ENCODE results near the gene EVA1A. TPM values are rescaled to one million over a fixed set of nuclear protein-coding genes. Genes with fewer than 3 reads are reported as not detected.

Gene EVA1A
- total and polyA plus RNA-seq, 9 donors, result 4.7 to 12.7 (median 7.5) TPM

DNA sequence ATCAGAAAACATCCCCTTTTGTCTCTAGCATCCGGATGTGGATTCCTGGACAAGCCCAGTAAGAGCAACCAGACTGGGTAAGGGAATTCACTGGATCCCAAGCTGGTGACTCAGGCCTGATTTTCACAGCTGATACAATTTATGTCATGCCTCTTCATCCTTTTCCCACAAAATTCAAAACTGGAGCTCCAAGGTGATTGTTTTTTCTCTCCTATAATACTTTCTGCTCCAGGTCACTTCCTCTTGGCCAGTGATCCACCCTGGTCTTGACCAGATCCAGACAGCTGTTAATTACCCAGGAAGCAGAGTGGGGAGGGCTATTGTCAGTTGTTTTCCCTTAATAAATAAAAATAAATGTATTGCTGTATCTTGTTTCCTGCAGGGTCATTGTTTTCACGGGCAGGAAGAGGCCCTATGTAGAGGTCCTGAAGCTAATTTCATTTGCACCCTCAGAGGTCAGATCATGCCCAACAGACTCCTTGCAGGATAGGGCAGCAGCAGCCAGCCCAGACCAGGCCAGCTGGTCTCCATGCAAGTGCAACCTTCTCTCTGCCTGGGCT, 57.6 kb downstream of the EVA1A start:
- DNase-seq, result peak; percentile 24
- Histone ChIP-seq H3K27ac (ENCODE audit: low read length) (peak overlapping the region; percentile 56), H3K4me1 (ENCODE audit: control insufficient read depth, insufficient read depth, low read length) (peaks cover 6% of the 10 kb centered on the region), H3K9me3 (replicated peaks; ENCODE audit: control insufficient read depth, low read depth, low read length) (no peaks in the 10 kb centered on the region), H3K4me3 (ENCODE audit: low read length) (no peak overlapping the region), H3K27me3 (ENCODE audit: control insufficient read depth, insufficient read depth, low read length) (no peaks in the 10 kb centered on the region), H3K36me3 (ENCODE audit: control insufficient read depth, insufficient read depth, low read length) (no peaks in the 10 kb centered on the region)
- 42% methylated on average over 2 of the region's 2 CpGs for WGBS (ENCODE audit: insufficient coverage)

- Histone ChIP-seq H3K4me1 (ENCODE audit: control insufficient read depth, insufficient read depth, low read length) (no peaks in the 10 kb centered on the region), H3K4me3 (ENCODE audit: low read length) (no peak overlapping the region), H3K27ac (ENCODE audit: low read length) (no peak overlapping the region), H3K27me3 (ENCODE audit: control insufficient read depth, insufficient read depth, low read length) (no peaks in the 10 kb centered on the region), H3K36me3 (ENCODE audit: control insufficient read depth, insufficient read depth, low read length) (no peaks in the 10 kb centered on the region), H3K9me3 (replicated peaks; ENCODE audit: control insufficient read depth, low read depth, low read length) (no peaks in the 10 kb centered on the region)
- WGBS (ENCODE audit: insufficient coverage), result 93% methylated on average over 2 of the region's 2 CpGs
- no peak for DNase-seq
Measured at GRCh38 chr2:75500633-75501032, 60.1 kb downstream of the EVA1A start.

DNA sequence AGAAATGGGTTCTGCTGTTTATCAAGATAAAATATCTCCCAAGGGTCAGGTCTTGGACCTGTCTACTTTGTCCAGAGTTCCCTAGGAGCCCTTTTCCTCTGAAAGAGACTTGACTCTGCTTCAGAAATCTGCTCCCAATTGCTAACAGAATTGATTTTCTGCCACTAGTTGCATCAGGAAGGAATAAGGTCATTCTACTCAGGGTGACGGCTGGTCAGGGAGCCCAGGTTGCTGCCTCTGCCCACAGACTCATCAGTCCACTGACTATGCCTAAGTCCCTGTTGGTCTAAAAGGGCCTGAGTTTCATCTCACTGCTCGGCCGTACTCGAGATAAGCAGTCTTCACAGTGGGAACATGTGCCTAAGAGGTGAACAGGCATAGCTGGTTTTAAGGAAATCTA, 61.2 kb downstream of the EVA1A start:
- no peak overlapping the region for H3K4me3 ChIP-seq (ENCODE audit: low read length)
- WGBS (ENCODE audit: insufficient coverage), result 40% methylated on average over 1 of the region's 4 CpGs
- no peaks in the 10 kb centered on the region for H3K9me3 ChIP-seq (replicated peaks; ENCODE audit: control insufficient read depth, low read depth, low read length)
- H3K4me1 ChIP-seq (ENCODE audit: control insufficient read depth, insufficient read depth, low read length), result no peaks in the 10 kb centered on the region
- no peaks in the 10 kb centered on the region for H3K36me3 ChIP-seq (ENCODE audit: control insufficient read depth, insufficient read depth, low read length)
- no peaks in the 10 kb centered on the region for H3K27me3 ChIP-seq (ENCODE audit: control insufficient read depth, insufficient read depth, low read length)
- DNase-seq, result no peak
- no peak overlapping the region for H3K27ac ChIP-seq (ENCODE audit: low read length)

- Histone ChIP-seq H3K4me1 (ENCODE audit: control insufficient read depth, insufficient read depth, low read length) (no peaks in the 10 kb centered on the region), H3K27ac (ENCODE audit: low read length) (no peak overlapping the region), H3K27me3 (ENCODE audit: control insufficient read depth, insufficient read depth, low read length) (no peaks in the 10 kb centered on the region), H3K9me3 (replicated peaks; ENCODE audit: control insufficient read depth, low read depth, low read length) (no peaks in the 10 kb centered on the region), H3K36me3 (ENCODE audit: control insufficient read depth, insufficient read depth, low read length) (no peaks in the 10 kb centered on the region), H3K4me3 (ENCODE audit: low read length) (no peak overlapping the region)
- no peak for DNase-seq
Measured at GRCh38 chr2:75498907-75499306, 61.8 kb downstream of the EVA1A start.

DNA sequence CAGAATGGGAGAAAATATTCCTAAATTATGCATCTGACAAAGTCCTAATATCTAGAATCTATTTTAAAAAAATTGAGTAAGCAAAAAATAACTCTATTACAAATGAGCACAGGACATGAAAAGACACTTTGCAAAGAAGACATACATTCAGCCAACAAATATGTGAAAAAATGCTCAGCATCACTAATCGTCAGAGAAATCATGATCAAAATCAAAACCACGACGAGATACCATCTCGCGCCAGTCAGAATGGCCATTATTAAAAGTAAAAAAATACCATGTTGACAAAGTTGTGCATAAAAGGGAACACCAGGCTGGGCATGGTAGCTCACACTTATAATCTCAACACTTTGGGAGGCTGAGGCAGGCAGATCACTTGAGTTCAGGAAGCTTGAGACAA, 63.5 kb downstream of the EVA1A start:
- WGBS (ENCODE audit: insufficient coverage), result no CpG with 5 or more reads among the region's 5 CpGs
- Histone ChIP-seq H3K4me1 (ENCODE audit: control insufficient read depth, insufficient read depth, low read length) (no peaks in the 10 kb centered on the region), H3K4me3 (ENCODE audit: low read length) (no peak overlapping the region), H3K27me3 (ENCODE audit: control insufficient read depth, insufficient read depth, low read length) (no peaks in the 10 kb centered on the region), H3K27ac (ENCODE audit: low read length) (no peak overlapping the region), H3K9me3 (replicated peaks; ENCODE audit: control insufficient read depth, low read depth, low read length) (no peaks in the 10 kb centered on the region), H3K36me3 (ENCODE audit: control insufficient read depth, insufficient read depth, low read length) (no peaks in the 10 kb centered on the region)
- DNase-seq, result no peak

- Histone ChIP-seq H3K36me3 (ENCODE audit: control insufficient read depth, insufficient read depth, low read length) (no peaks in the 10 kb centered on the region), H3K4me1 (ENCODE audit: control insufficient read depth, insufficient read depth, low read length) (no peaks in the 10 kb centered on the region), H3K27me3 (ENCODE audit: control insufficient read depth, insufficient read depth, low read length) (no peaks in the 10 kb centered on the region), H3K27ac (ENCODE audit: low read length) (no peak overlapping the region), H3K4me3 (ENCODE audit: low read length) (no peak overlapping the region), H3K9me3 (replicated peaks; ENCODE audit: control insufficient read depth, low read depth, low read length) (no peaks in the 10 kb centered on the region)
- no peak for DNase-seq
- WGBS (ENCODE audit: insufficient coverage), result no CpG with 5 or more reads among the region's 2 CpGs
Measured at GRCh38 chr2:75495862-75496261, 64.9 kb downstream of the EVA1A start.

GRCh38 chr2:75494137-75494769, 66.5 kb downstream of the EVA1A start:
- 88% methylated on average over 3 of the region's 6 CpGs for WGBS (ENCODE audit: insufficient coverage)

DNA sequence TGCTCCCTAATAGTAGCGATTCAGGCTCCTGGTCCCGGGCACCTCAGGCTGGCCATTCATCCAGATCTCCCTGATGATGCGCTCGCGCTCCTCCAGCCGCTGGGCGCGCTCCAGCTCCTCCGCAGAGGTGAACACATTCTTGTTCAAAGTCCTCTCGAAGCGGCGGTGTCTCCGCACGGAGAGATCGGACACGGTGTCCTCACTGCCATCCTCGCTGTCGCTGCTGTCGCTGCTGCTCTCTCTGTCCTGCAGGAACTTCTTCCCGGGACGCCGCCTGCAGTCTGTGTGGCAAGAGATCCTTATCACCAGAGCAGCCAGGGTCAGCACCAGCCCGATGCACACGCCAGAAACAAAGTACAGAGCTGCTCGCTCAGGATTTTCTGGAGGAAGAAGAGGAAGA, 67.5 kb downstream of the EVA1A start:
- Histone ChIP-seq H3K27me3 (ENCODE audit: control insufficient read depth, insufficient read depth, low read length) (no peaks in the 10 kb centered on the region), H3K9me3 (replicated peaks; ENCODE audit: control insufficient read depth, low read depth, low read length) (no peaks in the 10 kb centered on the region), H3K36me3 (ENCODE audit: control insufficient read depth, insufficient read depth, low read length) (no peaks in the 10 kb centered on the region), H3K4me3 (ENCODE audit: low read length) (no peak overlapping the region), H3K4me1 (ENCODE audit: control insufficient read depth, insufficient read depth, low read length) (peaks cover 4% of the 10 kb centered on the region), H3K27ac (ENCODE audit: low read length) (no peak overlapping the region)
- 84% methylated on average over 22 of the region's 25 CpGs for WGBS (ENCODE audit: insufficient coverage)
- DNase-seq, result no peak

More at GRCh38 chr2:75494137-75494769, 66.5 kb downstream of the EVA1A start:
- H3K4me3 ChIP-seq (ENCODE audit: low read length), result no peak overlapping the region
- no peak overlapping the region for H3K27ac ChIP-seq (ENCODE audit: low read length)
- no peaks in the 10 kb centered on the region for H3K27me3 ChIP-seq (ENCODE audit: control insufficient read depth, insufficient read depth, low read length)
- no peaks in the 10 kb centered on the region for H3K9me3 ChIP-seq (replicated peaks; ENCODE audit: control insufficient read depth, low read depth, low read length)
- H3K4me1 ChIP-seq (ENCODE audit: control insufficient read depth, insufficient read depth, low read length), result peaks cover 2% of the 10 kb centered on the region
- DNase-seq, result no peak
- H3K36me3 ChIP-seq (ENCODE audit: control insufficient read depth, insufficient read depth, low read length), result no peaks in the 10 kb centered on the region

GRCh38 chr2:75491129-75491753, 69.5 kb downstream of the EVA1A start:
- no peaks in the 10 kb centered on the region for H3K9me3 ChIP-seq (replicated peaks; ENCODE audit: control insufficient read depth, low read depth, low read length)
- 71% methylated on average over 2 of the region's 4 CpGs for WGBS (ENCODE audit: insufficient coverage)
- no peak overlapping the region for H3K4me3 ChIP-seq (ENCODE audit: low read length)
- no peak overlapping the region for H3K27ac ChIP-seq (ENCODE audit: low read length)
- H3K27me3 ChIP-seq (ENCODE audit: control insufficient read depth, insufficient read depth, low read length), result no peaks in the 10 kb centered on the region
- H3K4me1 ChIP-seq (ENCODE audit: control insufficient read depth, insufficient read depth, low read length), result peaks cover 4% of the 10 kb centered on the region
- H3K36me3 ChIP-seq (ENCODE audit: control insufficient read depth, insufficient read depth, low read length), result no peaks in the 10 kb centered on the region
- no peak for DNase-seq

DNA sequence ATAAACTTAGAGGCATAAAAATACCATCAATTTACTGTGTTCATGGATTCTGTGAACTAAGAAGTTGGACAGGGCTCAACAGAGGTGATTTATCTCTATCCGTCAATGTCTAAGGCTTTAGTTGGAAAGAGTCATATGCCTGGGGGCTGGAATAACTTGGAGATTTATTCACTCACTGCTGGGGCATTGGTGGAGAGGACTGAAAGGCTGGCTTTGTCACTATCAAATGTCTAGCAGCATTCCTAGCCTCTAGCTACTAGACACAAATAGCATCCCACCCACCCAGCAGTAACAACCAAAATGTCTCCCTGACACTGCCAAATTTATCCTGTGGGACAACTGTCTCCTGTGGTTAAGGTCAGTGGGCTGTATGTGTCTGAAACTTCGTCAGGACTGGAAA, 71.0 kb downstream of the EVA1A start:
- peak; percentile 59 for DNase-seq
- 65% methylated on average over 1 of the region's 2 CpGs for WGBS (ENCODE audit: insufficient coverage)
- H3K9me3 ChIP-seq (replicated peaks; ENCODE audit: control insufficient read depth, low read depth, low read length), result no peaks in the 10 kb centered on the region
- no peaks in the 10 kb centered on the region for H3K36me3 ChIP-seq (ENCODE audit: control insufficient read depth, insufficient read depth, low read length)
- no peaks in the 10 kb centered on the region for H3K27me3 ChIP-seq (ENCODE audit: control insufficient read depth, insufficient read depth, low read length)
- peak overlapping the region; percentile 52 for H3K27ac ChIP-seq (ENCODE audit: low read length)
- H3K4me3 ChIP-seq (ENCODE audit: low read length), result no peak overlapping the region
- peaks cover 4% of the 10 kb centered on the region for H3K4me1 ChIP-seq (ENCODE audit: control insufficient read depth, insufficient read depth, low read length)

Measured in muscle of leg (tissue), 11 donors.